NCI-H524 (cell line): ENCODE data around the gene MAGED4.
"Not testable (repeated sequence)": the region's sequence is repeated elsewhere in the genome, so short reads cannot be mapped to it uniquely, and the experiment has no call there.

Experiments used
- DNase-seq, 2 experiments: peaks; one replicate each; lab custom pipeline; 2025; lab: John Stamatoyannopoulos, UW

Gene MAGED4

GRCh38 chrX:52184440-52185077, at the start of gene MAGED4:
Gene MAGED4, plus strand, starts transcription at chrX:52184888. Its CDS starts 1,035 bp downstream, at chrX:52185923.
- DNase-seq, result not testable (repeated sequence)

GRCh38 chrX:52138830-52139544, 45.7 kb upstream of the MAGED4 start:
- DNase-seq, result no peak

GRCh38 chrX:52139545-52139895, 45.2 kb upstream of the MAGED4 start:
- no peak for DNase-seq

- DNase-seq, result no peak
Measured at GRCh38 chrX:52140020-52140419, 44.7 kb upstream of the MAGED4 start.

GRCh38 chrX:52150667-52151066, 34.0 kb upstream of the MAGED4 start:
- DNase-seq, result not testable (repeated sequence)

GRCh38 chrX:52160140-52160539, 24.5 kb upstream of the MAGED4 start:
- DNase-seq, result not testable (repeated sequence)

- no peak for DNase-seq
Measured at GRCh38 chrX:52166840-52167239, 17.8 kb upstream of the MAGED4 start.

GRCh38 chrX:52171055-52171454, 13.6 kb upstream of the MAGED4 start:
- DNase-seq, result not testable (repeated sequence)

GRCh38 chrX:52185078-52185453, 378 bp downstream of the MAGED4 start:
- DNase-seq, result not testable (repeated sequence)

- DNase-seq, result not testable (repeated sequence)
Measured at GRCh38 chrX:52211405-52211804, 26.7 kb downstream of the MAGED4 start.

- no peak for DNase-seq
Measured at GRCh38 chrX:52213276-52213675, 28.6 kb downstream of the MAGED4 start.

- no peak for DNase-seq
Measured at GRCh38 chrX:52216541-52216940, 31.9 kb downstream of the MAGED4 start.

- DNase-seq, result no peak
Measured at GRCh38 chrX:52217494-52218160, 32.9 kb downstream of the MAGED4 start.

GRCh38 chrX:52220936-52221335, 36.2 kb downstream of the MAGED4 start:
- DNase-seq, result no peak
